ENCODE measurements around the gene SLC7A4.
"Not testable (repeated sequence)": the region's sequence is repeated elsewhere in the genome, so short reads cannot be mapped to it uniquely, and the experiment has no call there.

SLC7A4 gene

GRCh38 chr22:21054714-21055563 is 22.6 kb upstream of the SLC7A4 start:
- H3K4me3 ChIP-seq (ENCODE audit: low read depth in 1 of 2, low read length in 1 of 2), result no peak overlapping the region
- no peaks in the 10 kb centered on the region for H3K4me1 ChIP-seq (ENCODE audit: control insufficient read depth in 1 of 2, insufficient read depth in 1 of 2, low read depth in 1 of 2, low read length in 1 of 2)
- H3K36me3 ChIP-seq, result no peaks in the 10 kb centered on the region
- no peaks in the 10 kb centered on the region for H3K9me3 ChIP-seq
- no peak for TF ChIP-seq CTCF (IDR thresholded peaks at IDR 0.05)
- H3K27me3 ChIP-seq, result peaks cover 35% of the 10 kb centered on the region
- H3K27ac ChIP-seq, result no peak overlapping the region

GRCh38 chr22:21054046-21054713 is 21.8 kb upstream of the SLC7A4 start:
- no peaks in the 10 kb centered on the region for H3K9me3 ChIP-seq
- no peak overlapping the region for H3K27ac ChIP-seq
- TF ChIP-seq CTCF (IDR thresholded peaks at IDR 0.05), result no peak
- no peaks in the 10 kb centered on the region for H3K36me3 ChIP-seq
- H3K4me1 ChIP-seq (ENCODE audit: control insufficient read depth in 1 of 2, insufficient read depth in 1 of 2, low read depth in 1 of 2, low read length in 1 of 2), result no peaks in the 10 kb centered on the region
- H3K4me3 ChIP-seq (ENCODE audit: low read depth in 1 of 2, low read length in 1 of 2), result no peak overlapping the region
- peaks cover 35% of the 10 kb centered on the region for H3K27me3 ChIP-seq

- Histone ChIP-seq H3K4me1 (ENCODE audit: control insufficient read depth in 1 of 2, insufficient read depth in 1 of 2, low read depth in 1 of 2, low read length in 1 of 2) (no peaks in the 10 kb centered on the region), H3K27me3 (peaks cover 36% of the 10 kb centered on the region), H3K36me3 (no peaks in the 10 kb centered on the region), H3K27ac (no peak overlapping the region), H3K4me3 (ENCODE audit: low read depth in 1 of 2, low read length in 1 of 2) (no peak overlapping the region), H3K9me3 (no peaks in the 10 kb centered on the region)
- no peak for TF ChIP-seq CTCF (IDR thresholded peaks at IDR 0.05)
Observed at GRCh38 chr22:21052715-21053459, 20.5 kb upstream of the SLC7A4 start.

GRCh38 chr22:21051831-21052400 is 19.6 kb upstream of the SLC7A4 start:
- Histone ChIP-seq H3K27me3 (peaks cover 42% of the 10 kb centered on the region), H3K4me3 (ENCODE audit: low read depth in 1 of 2, low read length in 1 of 2) (no peak overlapping the region), H3K27ac (no peak overlapping the region), H3K36me3 (no peaks in the 10 kb centered on the region), H3K4me1 (ENCODE audit: control insufficient read depth in 1 of 2, insufficient read depth in 1 of 2, low read depth in 1 of 2, low read length in 1 of 2) (no peaks in the 10 kb centered on the region), H3K9me3 (no peaks in the 10 kb centered on the region)
- TF ChIP-seq CTCF (IDR thresholded peaks at IDR 0.05), result no peak

GRCh38 chr22:21051145-21051830 is 18.9 kb upstream of the SLC7A4 start:
- peaks cover 42% of the 10 kb centered on the region for H3K27me3 ChIP-seq
- no peaks in the 10 kb centered on the region for H3K36me3 ChIP-seq
- TF ChIP-seq CTCF (IDR thresholded peaks at IDR 0.05), result no peak
- no peaks in the 10 kb centered on the region for H3K9me3 ChIP-seq
- H3K4me3 ChIP-seq (ENCODE audit: low read depth in 1 of 2, low read length in 1 of 2), result no peak overlapping the region
- no peak overlapping the region for H3K27ac ChIP-seq
- H3K4me1 ChIP-seq (ENCODE audit: control insufficient read depth in 1 of 2, insufficient read depth in 1 of 2, low read depth in 1 of 2, low read length in 1 of 2), result no peaks in the 10 kb centered on the region

- H3K9me3 ChIP-seq; H3K4me3 ChIP-seq (ENCODE audit: low read depth in 1 of 2, low read length in 1 of 2); H3K27ac ChIP-seq; H3K36me3 ChIP-seq; H3K4me1 ChIP-seq (ENCODE audit: control insufficient read depth in 1 of 2, insufficient read depth in 1 of 2, low read depth in 1 of 2, low read length in 1 of 2): not testable (repeated sequence)
- peaks cover 47% of the 10 kb centered on the region for H3K27me3 ChIP-seq
Observed at GRCh38 chr22:21048965-21049364, 16.6 kb upstream of the SLC7A4 start.

GRCh38 chr22:21048448-21048847 is 16.1 kb upstream of the SLC7A4 start:
- H3K27ac ChIP-seq; H3K36me3 ChIP-seq; H3K4me3 ChIP-seq (ENCODE audit: low read depth in 1 of 2, low read length in 1 of 2); H3K9me3 ChIP-seq; H3K4me1 ChIP-seq (ENCODE audit: control insufficient read depth in 1 of 2, insufficient read depth in 1 of 2, low read depth in 1 of 2, low read length in 1 of 2): not testable (repeated sequence)
- peaks cover 50% of the 10 kb centered on the region for H3K27me3 ChIP-seq
